Tibial nerve (tissue), 4 donors: Measurements from ENCODE around the gene CAPN8.

Source experiments
- CTCF ChIP-seq, 5 experiments: fragments of 200-600 bp in 3 of 5; fragments of 450-650 bp in 2 of 5; sonication (generic) in 3 of 5; IDR thresholded peaks; one replicate each; pipeline ENCODE4 v1.5.1; 2016 to 2019; ENCODE audit warnings: antibody characterized with exemption in 5 of 5, mild to moderate bottlenecking in 3 of 5, moderate library complexity in 2 of 5
- EP300 ChIP-seq, 2 donors: sonication (generic); formaldehyde crosslinking; IDR thresholded peaks; one replicate each; pipeline ENCODE4 v1.6.1; 2017; ENCODE audit warnings: antibody characterized with exemption in 2 of 2, mild to moderate bottlenecking in 1 of 2
- POLR2A ChIP-seq, 2 donors: fragments of 450-650 bp; IDR thresholded peaks; one replicate each; pipeline ENCODE4 v1.6.1; 2017; ENCODE audit warnings: antibody characterized with exemption in 2 of 2, mild to moderate bottlenecking in 2 of 2, moderate library complexity in 2 of 2

GRCh38 chr1:223703668-223704013 is 38.1 kb upstream of the CAPN8 start:
- no peak for TF ChIP-seq CTCF (IDR thresholded peaks at IDR 0.05)
- TF ChIP-seq EP300 (IDR thresholded peaks at IDR 0.05): no peak
- no peak for TF ChIP-seq POLR2A (IDR thresholded peaks at IDR 0.05)
